WI38 (cell line): Measurements from ENCODE around the gene ZSCAN29.

ENCODE experiments used
- H3K4me3 ChIP-seq: 2 replicates; pipeline ENCODE4 v1.5.1; 2011; ENCODE audit warnings: low read depth, mild to moderate bottlenecking, control low read depth, low read length
- TF ChIP-seq, protein P1 (sequence below): IDR thresholded peaks from 2 replicates; pipeline ENCODE4 v1.5.1; 2012; ENCODE audit warnings: low read depth, mild to moderate bottlenecking, control low read depth, low read length

Gene ZSCAN29

DNA sequence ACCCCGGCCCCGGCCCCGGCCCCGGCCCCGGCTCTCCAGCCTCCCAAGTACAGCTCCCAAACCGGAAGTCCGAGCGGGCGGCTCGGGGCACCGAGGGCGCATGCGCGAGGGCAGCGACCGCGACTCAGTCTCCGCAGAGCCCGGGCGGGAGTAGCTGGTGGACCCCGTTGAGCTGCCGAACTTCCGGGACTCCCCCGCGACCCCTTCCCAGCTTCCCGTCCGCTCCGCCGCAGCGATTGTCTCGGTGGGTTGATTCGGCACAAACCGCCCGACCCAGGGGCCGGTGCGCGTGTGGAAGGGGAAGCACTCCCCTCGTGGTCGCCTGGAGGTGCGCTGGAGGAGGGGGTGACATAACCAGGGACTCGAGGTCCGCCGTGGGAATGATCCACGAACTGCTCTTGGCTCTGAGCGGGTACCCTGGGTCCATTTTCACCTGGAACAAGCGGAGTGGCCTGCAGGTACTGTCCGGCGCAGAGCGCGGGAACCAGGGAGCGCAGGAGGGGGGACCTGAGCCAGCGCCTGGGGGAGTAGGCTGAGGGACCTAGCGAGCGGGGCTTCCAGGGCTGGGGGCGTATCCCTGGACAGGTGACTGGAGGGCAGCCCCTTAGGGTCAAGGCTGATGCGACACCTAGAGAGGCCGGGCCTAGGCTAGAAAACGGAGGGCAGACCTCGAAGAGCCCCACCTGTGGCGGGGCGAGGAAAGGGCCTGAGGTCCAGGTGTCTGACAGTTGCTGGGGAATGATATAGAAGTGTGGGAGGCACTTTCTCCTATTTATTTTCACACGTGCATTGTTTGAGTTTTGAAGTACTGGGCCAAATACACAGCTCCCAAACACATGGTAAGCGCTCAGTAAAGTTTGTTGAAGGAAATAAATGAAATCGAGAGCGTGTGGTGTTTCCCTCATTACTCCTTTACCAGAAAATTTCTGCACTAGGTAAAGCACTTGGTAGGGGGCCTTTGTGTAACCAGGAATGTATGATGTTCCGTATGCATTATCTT, at the start of gene ZSCAN29, which contains the start of gene TUBGCP4:
TSS of gene ZSCAN29 (minus strand) at position 69 of the 1,000 bp plus-strand sequence. CDS start 1,130 bp downstream, outside the sequence.
TSS of gene TUBGCP4 (plus strand) at position 127 of the 1,000 bp plus-strand sequence. CDS start at position 381, 254 bp downstream.
- H3K4me3 ChIP-seq, result peak within 1 kb of the TSS; percentile 88
- TF ChIP-seq, protein P1, sequence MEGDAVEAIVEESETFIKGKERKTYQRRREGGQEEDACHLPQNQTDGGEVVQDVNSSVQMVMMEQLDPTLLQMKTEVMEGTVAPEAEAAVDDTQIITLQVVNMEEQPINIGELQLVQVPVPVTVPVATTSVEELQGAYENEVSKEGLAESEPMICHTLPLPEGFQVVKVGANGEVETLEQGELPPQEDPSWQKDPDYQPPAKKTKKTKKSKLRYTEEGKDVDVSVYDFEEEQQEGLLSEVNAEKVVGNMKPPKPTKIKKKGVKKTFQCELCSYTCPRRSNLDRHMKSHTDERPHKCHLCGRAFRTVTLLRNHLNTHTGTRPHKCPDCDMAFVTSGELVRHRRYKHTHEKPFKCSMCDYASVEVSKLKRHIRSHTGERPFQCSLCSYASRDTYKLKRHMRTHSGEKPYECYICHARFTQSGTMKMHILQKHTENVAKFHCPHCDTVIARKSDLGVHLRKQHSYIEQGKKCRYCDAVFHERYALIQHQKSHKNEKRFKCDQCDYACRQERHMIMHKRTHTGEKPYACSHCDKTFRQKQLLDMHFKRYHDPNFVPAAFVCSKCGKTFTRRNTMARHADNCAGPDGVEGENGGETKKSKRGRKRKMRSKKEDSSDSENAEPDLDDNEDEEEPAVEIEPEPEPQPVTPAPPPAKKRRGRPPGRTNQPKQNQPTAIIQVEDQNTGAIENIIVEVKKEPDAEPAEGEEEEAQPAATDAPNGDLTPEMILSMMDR, result 0 out of 2 replicates have a peak, but pooled peaks have one; percentile 18

DNA sequence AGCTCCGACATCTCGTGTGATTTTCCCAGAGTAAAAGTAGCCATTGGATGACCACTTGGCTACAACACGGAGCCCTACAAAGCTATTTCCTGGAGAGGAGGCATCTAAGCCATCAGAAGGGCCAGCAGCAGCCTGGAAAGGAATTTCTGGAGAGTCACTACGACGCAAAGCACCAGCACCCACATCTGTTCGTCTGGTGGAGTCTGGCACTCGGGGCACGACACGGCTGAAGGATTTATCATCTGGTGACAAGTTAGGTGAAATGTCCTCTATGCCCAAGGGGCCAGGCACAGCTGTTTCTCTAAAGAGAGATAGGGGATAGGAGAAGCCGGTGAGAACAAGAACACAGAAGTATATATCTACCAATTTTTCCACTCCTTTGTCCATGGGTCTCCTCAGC, 49.6 kb upstream of the ZSCAN29 start:
- TF ChIP-seq, protein P1, result no peak
- H3K4me3 ChIP-seq, result no peak overlapping the region

DNA sequence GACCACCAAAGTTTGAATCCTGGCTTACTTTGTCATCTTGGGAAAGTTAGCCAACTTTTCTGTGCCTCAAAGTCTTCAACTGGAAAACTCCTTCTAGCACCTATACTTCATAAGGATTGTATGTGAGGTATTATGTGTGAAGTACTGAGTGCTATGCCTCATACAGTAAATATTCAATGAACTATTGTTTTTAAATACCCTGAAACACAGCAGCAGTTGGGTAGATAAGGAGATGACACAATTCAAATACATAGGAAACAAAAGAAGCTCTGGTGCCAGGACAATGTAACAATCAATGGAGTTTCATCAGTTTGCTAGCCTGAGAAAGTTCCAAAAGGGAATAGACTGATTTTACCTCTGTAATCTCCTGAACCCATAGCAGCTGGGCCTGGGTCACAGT, 43.4 kb upstream of the ZSCAN29 start:
- TF ChIP-seq, protein P1, result no peak
- H3K4me3 ChIP-seq, result no peak overlapping the region

DNA sequence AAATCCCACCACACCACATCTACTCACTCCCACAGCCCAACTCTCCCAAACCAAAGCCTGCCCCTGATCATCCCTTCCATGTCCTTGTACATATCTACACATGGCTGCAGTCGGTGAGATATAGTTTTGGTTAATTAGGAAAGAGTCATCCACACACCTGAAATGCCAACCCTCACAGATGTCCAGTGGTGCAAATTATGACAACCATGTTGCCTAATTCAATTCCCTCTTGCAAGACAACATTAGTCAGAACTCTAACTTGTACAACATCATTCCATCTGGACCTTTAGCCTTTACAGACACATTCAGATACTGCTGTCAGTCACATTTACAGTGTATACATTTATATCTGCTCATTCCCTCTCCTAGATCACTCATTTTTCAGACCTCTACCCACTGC, 41.3 kb upstream of the ZSCAN29 start:
- TF ChIP-seq, protein P1, result no peak
- no peak overlapping the region for H3K4me3 ChIP-seq

DNA sequence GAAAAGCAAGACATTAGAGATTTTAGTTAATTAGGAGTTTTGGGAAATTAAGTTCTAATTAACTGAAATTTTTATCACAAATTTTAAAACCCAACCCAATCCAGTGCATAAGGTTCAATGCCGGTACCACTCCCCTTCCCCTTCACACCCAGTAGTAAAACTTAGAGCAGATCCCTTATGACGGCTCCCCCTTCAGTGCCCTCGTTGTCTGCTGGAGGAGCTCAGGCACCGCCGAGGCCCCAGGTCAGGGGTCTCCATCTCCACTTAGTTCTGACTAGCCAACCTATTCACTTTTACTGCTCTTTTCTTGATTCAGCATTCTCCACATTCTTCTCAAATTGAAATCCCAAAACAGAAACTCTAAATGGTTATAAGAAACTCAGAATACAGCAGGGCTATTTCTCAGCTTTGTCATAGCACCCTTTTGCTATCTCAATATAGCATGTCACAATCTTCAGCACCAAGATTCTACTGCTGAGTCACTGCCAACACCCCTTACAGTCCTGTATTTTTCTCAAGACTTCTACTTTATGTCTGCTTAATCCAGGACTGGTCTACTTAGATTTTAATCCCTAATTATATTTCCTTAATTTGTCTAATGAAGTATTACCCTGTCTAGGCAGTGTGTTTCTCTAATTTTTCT, 39.9 kb upstream of the ZSCAN29 start:
- TF ChIP-seq, protein P1, result no peak
- no peak overlapping the region for H3K4me3 ChIP-seq

DNA sequence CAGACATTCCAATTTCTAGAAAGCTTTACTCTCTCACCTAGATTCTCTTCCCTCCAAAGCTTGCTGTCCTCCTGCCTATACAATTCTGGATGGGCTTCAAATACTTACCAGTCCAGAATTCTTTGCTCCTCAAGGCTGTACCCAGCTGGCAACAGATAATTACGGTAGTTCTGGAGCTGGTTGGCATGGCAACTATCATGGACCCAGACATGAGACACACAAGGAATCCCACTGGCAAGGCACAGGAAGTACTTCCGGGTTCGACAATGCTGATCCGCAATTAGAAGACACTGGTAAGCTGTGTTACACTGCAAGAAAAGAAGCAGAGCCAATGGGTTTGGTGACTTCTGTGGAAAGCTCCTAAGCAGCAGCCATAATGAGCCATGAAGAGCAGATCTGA, 37.9 kb upstream of the ZSCAN29 start:
- no peak overlapping the region for H3K4me3 ChIP-seq

More for the DNA sequence above, 37.9 kb upstream of the ZSCAN29 start:
- TF ChIP-seq, protein P1, result no peak
